Measurements from ENCODE around the gene CNOT4.

GRCh38 chr7:135499818-135500217 lies 10.1 kb downstream of the CNOT4 start:
- TF ChIP-seq, protein P1, sequence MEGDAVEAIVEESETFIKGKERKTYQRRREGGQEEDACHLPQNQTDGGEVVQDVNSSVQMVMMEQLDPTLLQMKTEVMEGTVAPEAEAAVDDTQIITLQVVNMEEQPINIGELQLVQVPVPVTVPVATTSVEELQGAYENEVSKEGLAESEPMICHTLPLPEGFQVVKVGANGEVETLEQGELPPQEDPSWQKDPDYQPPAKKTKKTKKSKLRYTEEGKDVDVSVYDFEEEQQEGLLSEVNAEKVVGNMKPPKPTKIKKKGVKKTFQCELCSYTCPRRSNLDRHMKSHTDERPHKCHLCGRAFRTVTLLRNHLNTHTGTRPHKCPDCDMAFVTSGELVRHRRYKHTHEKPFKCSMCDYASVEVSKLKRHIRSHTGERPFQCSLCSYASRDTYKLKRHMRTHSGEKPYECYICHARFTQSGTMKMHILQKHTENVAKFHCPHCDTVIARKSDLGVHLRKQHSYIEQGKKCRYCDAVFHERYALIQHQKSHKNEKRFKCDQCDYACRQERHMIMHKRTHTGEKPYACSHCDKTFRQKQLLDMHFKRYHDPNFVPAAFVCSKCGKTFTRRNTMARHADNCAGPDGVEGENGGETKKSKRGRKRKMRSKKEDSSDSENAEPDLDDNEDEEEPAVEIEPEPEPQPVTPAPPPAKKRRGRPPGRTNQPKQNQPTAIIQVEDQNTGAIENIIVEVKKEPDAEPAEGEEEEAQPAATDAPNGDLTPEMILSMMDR (CRISPR knock-in tag; IDR thresholded peaks at IDR 0.05) = no peak
- TF ChIP-seq POLR2A (IDR thresholded peaks at IDR 0.05; ENCODE audit: insufficient read depth in 1 of 2, low read depth in 2 of 2, low read length in 2 of 2) (no peak), SRSF4 (IDR thresholded peaks at IDR 0.05; ENCODE audit: low read depth, low read length, poor library complexity, severe bottlenecking) (no peak), ZZZ3 (CRISPR knock-in tag; IDR thresholded peaks at IDR 0.05; ENCODE audit: borderline replicate concordance) (no peak), KAT2B (IDR thresholded peaks at IDR 0.05; ENCODE audit: borderline replicate concordance, low read depth, low read length) (no peak), FOXA1 (IDR thresholded peaks at IDR 0.05) (no peak), FOXA1 (CRISPR knock-in tag; IDR thresholded peaks at IDR 0.05) (no peak), ZC3H4 (CRISPR knock-in tag; IDR thresholded peaks at IDR 0.05; ENCODE audit: borderline replicate concordance) (no peak), SMAD3 (CRISPR knock-in tag; IDR thresholded peaks at IDR 0.05) (no peak), RFX5 (IDR thresholded peaks at IDR 0.05; ENCODE audit: low read depth, low read length) (no peak), MIER3 (CRISPR knock-in tag; IDR thresholded peaks at IDR 0.05; ENCODE audit: borderline replicate concordance) (no peak), ELF1 (CRISPR knock-in tag; IDR thresholded peaks at IDR 0.05) (no peak), SMARCC2 (IDR thresholded peaks at IDR 0.05) (no peak), ZNF644 (CRISPR knock-in tag; IDR thresholded peaks at IDR 0.05; ENCODE audit: low read depth) (no peak)
- TF ChIP-seq, protein P2, sequence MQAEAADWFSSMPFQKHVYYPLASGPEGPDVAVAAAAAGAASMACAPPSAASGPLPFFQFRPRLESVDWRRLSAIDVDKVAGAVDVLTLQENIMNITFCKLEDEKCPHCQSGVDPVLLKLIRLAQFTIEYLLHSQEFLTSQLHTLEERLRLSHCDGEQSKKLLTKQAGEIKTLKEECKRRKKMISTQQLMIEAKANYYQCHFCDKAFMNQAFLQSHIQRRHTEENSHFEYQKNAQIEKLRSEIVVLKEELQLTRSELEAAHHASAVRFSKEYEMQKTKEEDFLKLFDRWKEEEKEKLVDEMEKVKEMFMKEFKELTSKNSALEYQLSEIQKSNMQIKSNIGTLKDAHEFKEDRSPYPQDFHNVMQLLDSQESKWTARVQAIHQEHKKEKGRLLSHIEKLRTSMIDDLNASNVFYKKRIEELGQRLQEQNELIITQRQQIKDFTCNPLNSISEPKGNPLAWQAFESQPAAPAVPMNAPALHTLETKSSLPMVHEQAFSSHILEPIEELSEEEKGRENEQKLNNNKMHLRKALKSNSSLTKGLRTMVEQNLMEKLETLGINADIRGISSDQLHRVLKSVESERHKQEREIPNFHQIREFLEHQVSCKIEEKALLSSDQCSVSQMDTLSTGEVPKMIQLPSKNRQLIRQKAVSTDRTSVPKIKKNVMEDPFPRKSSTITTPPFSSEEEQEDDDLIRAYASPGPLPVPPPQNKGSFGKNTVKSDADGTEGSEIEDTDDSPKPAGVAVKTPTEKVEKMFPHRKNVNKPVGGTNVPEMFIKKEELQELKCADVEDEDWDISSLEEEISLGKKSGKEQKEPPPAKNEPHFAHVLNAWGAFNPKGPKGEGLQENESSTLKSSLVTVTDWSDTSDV (CRISPR knock-in tag; IDR thresholded peaks at IDR 0.05) = no peak

Data from HepG2 (cell line).